CD4-positive, alpha-beta T cell treated with Interleukin-15 for 4 hours (primary cell): Measurements from ENCODE around the gene FAM210A.

ENCODE experiments used
- DNase-seq: peaks from one replicate; pipeline ENCODE4 v3.0.0-alpha.2; 2020; ENCODE audit warnings: low spot score

FAM210A gene

DNA sequence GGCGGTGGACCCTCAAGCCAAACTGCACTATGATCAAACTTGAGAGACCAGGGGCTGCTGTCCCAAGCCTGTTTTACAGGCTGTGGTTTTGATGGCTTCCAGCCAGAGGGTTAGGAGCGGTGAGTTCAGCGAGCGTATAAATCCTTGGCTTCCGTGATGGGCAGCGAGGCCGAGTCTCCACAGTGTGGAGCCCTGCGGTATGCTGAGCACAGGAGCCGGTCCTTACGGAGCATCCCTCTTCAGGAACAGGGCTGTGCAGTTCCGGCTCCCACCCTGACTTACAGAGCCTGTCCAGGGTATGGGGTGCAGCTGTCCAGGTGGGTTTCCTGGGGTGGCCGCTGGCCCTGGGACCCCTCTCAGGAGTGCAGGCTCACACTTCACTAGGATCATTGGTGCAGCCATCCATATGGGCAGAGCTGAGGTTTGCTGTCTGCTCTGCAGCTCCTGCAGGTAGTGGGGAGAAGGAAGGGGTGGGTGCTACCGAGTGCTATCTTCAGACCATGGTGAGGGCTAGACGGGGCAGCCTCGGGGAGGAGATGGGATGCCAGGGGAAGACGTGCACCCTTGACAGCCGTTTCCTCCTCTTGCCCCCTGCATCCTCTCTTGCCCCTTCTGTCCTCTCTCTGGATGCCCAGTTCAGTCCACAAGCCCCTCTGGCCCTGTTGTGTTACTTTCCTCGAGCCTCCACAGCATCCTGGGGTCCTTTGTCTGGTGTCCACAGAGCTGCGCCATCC lies 104.3 kb downstream of the FAM210A start:
- no peak for DNase-seq

DNA sequence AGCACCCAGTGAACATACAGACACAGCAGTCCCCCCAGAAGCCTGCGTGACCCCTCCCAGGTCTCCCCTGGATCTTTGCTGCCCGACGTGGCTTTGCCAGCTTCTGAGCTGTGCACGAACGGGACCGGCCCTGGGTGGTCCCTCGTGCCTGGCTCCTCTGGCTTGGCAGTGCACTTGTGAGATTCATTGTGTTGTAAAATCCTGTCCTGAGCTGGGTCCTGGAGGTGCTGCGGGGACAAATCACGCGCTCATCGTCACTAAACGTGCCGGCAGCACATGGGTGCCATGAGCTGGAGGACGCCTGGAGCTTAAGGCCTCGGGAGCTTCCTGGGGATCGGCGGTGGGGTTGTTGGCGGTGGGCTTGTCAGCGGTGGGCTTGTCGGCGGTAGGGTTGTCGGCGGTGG lies 104.9 kb downstream of the FAM210A start:
- no peak for DNase-seq

DNA sequence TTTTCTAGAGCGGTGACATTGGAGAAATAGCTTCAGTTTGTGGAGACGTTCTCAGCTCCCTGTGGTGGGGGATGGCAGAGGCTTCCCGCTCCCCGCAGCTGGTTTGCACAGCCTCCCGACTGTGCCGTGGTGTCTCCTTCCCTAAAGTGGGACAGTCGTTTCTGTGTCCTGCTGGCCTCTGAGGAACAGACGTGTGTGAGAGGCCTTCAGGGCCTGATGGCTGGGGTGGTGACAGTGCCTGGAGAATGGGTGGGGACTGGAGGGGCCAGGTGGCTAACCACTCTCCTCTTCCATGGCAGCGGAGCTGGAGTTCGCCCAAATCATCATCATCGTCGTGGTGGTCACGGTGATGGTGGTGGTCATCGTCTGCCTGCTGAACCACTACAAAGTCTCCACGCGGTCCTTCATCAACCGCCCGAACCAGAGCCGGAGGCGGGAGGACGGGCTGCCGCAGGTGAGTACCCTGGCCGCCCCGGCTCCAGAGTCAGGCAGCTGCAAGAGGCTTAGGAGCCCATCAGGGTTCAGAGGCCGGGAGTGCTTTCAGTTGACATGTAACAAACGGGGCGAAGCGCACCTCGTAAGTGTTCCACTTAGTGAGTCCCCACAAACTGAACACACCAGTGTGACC lies 105.4 kb downstream of the FAM210A start:
- no peak for DNase-seq

DNA sequence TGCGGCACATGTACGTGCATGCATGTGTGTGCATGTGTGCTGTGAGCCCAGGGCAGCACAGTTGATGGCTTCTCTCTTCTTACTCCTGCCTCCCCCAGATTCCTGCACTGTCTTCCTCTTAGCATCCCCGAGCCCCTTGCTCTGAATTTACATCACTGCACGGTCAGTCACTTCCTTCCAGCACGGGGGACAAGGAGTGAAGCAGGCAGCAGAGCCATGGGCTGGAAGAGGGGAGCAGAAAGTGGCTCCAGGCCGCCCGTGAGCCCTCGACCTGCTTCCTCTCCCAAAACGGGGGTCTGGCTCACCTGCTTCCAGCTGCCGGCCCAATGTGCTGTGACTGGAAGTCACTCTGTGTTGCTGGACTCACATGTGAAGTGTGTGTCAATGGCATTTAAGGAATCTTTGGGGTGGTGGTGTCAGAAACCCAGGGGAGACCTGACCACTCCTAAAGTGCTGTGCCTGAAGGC lies 106.1 kb downstream of the FAM210A start:
- no peak for DNase-seq

DNA sequence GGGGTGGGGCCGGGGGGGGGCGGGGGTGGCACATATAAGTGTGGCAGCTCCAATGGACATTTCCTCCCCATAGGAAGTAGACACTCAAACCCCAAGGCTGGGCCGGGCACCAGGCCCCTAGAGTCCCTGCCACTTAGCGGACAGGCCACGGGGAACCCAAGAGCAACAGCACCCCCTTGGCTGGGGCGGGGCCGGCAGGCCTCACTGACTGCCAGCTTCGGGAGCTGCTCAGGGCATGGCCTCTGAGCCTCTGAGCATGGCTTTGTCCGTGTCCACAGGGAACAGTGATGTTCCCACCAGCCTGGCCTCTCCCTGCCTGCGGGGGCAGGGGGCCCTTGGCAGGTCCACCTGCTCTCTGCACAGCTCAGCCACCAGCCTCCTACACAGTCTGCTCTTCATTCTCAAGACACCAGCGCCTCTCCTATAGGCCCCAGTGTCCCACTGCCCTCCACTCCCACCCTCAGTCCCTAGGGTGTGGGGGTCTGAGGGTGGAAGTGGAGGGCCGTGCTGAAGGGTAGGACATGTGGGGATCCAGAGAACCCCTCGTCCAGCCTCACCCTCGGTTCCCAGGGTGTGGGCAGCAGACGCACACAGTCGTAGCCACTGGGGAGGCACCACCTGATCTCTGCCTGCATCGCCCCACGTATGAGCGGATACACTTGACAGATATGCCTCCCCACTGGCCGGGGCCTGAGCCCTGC lies 106.7 kb downstream of the FAM210A start:
- no peak for DNase-seq

DNA sequence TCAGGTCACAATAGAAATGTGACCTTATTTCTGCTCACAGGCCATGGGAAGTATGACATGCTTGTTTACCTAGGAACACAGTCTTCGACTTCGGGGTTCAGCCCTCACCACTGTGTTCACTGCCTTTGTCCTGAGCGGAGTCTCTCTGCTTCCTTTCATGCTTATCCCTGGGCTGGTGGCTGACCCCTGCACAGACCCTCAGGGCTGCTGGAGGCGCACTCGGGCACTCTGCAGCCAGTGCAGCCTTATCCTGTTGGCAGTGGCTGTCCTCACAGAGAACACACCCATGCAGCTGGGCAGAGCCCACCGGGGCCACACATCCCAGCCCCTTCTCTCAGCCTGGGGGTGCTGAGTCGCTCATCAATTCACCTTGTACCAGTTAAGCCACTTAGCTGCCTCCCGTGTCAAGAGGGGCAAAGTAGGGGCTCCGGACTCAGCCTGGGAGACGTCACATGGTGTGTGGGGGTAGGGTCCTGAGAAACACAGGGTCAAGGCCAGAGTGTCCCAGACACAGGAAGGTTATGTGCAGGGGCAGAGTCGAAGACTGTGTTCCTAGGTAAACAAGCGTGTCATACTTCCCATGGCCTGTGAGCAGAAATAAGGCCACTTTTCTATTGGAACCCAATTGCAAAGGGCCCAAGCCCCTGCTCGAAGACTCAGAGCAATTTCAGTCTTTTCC lies 107.5 kb downstream of the FAM210A start:
- DNase-seq: no peak

DNA sequence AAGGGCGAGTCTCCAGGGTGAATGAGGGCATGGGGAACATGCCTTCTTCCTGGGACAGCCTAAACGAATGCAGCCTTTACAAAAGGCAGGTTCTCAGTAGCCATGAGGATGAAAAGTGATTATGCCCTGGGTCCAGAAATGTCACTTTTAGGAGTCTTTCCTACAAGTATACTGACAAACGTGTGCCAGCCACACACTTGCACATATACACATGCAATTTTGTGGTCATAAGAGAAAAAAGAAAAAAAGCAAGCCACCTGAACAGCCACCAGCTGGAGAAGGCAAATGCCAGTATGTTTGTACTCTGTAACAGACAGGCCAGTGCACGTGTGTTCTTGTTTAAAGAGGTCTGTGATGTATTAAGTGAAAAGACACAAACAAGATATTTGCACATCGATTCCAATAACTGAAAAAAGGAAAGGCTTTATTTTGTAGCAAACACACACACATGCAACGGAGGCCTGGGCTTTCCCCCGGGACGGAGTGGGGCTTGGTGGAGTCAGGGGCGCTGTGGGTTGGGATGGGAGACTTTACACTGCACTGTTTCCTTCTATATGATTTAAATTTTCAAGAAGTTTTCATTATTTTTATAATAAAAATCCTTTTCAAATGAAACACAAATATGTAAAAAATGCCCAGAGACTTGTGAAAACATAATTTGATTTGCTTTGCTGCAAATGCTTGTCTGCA lies 108.4 kb downstream of the FAM210A start:
- no peak for DNase-seq

DNA sequence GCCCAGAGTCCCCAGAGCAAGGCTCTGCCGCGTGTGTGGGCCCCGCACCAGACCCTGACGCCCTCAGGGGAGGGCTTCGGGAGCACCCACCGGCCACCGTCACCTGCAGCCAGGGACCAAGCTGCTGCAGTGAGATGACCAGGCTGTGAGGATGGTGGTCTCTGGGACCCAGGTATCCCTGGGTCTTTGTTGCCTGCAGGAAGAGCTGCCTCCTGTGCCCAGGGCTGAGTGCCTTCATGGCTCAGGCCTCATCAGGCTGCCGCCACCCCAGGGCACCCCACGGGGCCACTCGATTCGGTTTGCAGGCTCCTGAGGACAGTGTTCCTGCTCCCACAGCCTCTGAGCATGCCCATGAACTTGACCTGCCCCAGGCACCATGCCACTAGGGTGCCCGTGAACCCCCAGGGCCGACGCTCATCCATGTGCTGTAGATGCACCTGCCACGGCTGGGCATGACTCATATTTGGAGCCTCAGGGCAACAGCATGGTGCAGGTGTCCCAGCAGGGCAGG lies 109.8 kb downstream of the FAM210A start:
- no peak for DNase-seq

DNA sequence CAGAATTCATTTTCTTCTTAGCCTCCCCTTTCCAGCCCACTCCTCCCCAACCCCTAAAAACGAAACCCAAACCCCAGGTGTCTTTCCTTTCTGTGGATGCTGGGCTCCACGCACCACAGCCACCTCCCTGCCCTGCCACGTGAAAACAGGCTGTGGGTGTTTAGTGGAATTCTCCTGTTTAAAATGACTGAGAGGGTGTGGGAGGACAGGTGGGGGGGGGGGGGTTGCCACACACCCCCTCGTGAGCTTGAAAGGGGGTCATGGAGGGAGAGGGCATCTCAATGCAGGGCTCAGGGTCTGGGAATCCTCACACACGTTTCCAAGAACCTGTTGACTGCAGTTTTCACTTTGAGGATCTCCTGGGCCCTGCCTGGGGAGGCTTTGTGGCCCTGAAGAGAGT lies 110.3 kb downstream of the FAM210A start:
- DNase-seq: no peak

DNA sequence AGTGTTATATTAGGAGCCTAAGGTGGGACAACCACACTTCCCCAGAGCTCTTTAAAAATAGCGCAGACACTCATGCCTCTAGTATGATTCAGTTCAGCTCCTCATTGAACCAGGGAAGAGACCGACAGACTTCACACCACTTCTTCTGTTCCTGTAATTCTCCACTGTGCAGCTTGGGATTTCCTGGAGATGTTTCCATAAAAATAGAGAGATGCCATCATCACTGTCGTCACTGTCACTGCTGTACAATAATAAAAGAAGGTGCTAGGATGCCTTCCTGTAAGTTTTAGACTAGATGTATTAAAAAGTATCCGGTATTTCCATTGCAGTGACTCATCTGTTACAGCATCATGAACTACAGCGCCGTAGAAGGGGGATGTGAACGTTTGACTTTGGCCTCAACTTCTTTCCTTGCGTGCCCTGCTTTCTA lies 110.9 kb downstream of the FAM210A start:
- peak; percentile 36 for DNase-seq

DNA sequence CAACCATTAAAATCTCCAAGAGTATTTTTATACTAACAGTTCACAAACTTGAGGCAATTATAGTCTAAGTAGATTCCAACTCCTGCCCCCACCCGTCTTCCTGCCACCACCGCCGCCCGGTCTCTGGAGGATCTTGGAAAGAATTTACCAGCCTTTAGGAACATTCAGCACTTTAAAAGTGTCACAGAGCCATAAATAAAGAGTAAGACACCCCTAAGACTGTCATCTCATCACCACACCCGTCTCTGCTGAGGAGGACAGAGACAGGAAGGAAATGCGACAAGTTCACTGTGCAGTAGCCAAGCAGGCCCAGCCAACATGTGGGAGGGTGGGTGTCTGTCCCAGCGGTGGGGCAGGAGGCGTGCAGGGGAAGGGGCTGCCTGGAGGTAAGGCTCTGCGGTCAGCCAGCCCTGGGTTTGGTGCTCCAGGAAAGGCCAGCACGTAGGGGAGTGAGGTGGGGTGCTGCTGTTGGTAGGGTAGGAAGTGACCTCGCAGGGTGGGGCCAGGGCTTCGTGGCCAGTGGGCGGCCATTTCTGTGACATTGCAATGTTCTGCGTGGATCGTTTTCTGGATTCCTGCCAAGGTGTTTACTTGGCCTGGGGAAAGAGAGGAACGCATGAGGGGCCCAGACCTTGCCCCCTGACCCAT lies 111.6 kb downstream of the FAM210A start:
- peak; percentile 49 for DNase-seq

DNA sequence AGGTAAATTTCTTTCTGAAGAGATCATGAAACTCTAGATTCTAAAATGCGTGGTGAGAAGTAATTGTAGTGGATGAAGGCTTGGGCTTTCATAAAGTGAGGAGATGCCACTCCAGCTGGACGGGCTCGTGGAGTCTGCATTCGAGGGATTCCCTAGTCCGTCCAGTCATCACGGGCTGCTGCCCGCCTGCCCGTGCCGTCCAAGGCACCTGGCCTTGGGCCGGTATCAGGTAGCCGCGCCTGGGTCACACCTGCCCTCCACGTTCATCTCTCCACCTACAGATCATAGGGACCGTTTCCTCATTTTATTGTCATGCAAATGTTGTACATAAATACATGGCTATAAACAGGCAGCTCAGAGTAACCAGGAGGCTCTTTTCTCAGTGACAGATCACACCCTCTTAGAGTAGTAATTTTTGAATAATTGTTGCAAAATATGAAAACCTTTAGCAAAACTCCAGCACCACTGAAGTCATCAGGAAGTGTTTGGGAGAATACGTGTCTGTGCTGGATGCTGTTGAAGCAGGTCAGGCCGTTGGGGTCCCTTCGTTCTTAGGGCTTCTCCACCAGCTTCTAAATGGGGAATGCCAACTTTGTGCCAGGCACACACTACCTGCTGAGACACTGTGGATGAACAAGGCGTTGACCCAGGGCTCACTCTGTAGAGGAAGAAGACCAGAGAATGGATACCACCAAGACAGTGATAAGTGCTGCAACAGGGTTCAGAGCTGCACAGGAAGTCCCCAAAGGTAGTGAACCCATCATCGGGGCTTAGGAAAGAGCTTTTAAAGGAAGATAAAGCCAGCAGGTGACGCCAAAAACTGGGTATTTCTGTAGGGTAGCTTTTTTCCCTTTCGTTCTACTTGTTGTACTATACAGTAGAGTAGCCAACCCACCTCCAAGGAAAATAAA lies 112.5 kb downstream of the FAM210A start:
- no peak for DNase-seq
